SK-N-SH (cell line): ENCODE results near the gene SIGLEC8.

ENCODE experiments used
- IRF3 ChIP-seq: fragments of 150-350 bp; IDR thresholded peaks from 2 replicates; pipeline ENCODE4 v1.6.1; 2016; ENCODE audit warnings: mild to moderate bottlenecking, low read depth, low read length
- JUND ChIP-seq: IDR thresholded peaks from 2 replicates; pipeline ENCODE4 v1.4.0; 2012
- SIN3A ChIP-seq: IDR thresholded peaks from 2 replicates; pipeline ENCODE4 v1.6.1; 2012; ENCODE audit warnings: low read depth, mild to moderate bottlenecking, low read length, moderate library complexity, borderline replicate concordance

- TF ChIP-seq SIN3A = no peak
- TF ChIP-seq JUND = no peak
- no peak for TF ChIP-seq IRF3
Measured at GRCh38 chr19:51415187-51415586, 43.1 kb downstream of the SIGLEC8 start.
